Measurements from ENCODE around the gene LEFTY1. TPM values are rescaled to one million over a fixed set of nuclear protein-coding genes. Genes with fewer than 3 reads are reported as not detected.
"Not testable (repeated sequence)": the region's sequence is repeated elsewhere in the genome, so short reads cannot be mapped to it uniquely, and the experiment has no call there.

LEFTY1 gene, protein sequence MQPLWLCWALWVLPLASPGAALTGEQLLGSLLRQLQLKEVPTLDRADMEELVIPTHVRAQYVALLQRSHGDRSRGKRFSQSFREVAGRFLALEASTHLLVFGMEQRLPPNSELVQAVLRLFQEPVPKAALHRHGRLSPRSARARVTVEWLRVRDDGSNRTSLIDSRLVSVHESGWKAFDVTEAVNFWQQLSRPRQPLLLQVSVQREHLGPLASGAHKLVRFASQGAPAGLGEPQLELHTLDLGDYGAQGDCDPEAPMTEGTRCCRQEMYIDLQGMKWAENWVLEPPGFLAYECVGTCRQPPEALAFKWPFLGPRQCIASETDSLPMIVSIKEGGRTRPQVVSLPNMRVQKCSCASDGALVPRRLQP
- under 1 TPM in 1 of 4 donors, not detected in 3; 0.33 TPM for total RNA-seq

DNA sequence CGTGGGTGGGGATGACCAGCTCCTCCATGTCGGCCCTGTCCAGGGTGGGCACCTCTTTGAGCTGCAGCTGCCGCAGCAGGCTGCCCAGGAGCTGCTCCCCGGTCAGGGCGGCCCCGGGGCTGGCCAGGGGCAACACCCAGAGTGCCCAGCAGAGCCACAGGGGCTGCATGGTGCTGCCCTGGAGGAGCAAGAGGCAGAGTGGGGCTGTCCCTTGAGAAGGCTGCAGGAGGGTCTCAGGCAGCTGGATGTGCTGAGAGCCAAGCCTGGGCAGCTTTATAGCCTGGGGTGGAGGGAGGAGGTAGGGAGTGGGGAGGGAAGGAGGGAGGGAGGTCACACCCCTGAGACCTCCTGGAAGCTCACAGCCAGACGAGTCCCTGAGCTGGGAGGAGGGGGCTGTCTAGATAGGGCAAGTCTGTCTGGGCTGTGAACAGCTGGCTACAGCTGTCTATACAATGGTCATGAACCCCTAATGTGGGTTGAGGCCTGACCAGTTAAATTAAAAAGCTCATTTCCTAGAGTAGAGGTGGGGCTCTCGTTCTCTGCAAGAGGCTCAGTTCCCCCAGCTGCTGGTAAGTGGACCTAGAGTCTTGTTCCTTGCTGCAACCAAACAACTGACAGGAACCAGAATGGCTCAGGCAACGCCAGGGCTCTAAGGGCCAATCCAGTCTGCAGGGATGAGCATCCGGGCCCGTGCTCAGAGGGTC lies at the start of gene LEFTY1:
LEFTY1 (minus strand) TSS at position 249 of the 704 bp plus-strand sequence; CDS start at position 169, 80 bp downstream.
- no peak within 1 kb of the TSS for H3K27ac ChIP-seq (replicated peaks in 1 of 4)
- H3K4me1 ChIP-seq, result no peaks in the 10 kb centered on the region
- no peaks in the 10 kb centered on the region for H3K36me3 ChIP-seq
- DNase-seq (ENCODE audit: extremely low spot score), result no peak
- peaks cover 0 to 17% (median 0%) of the 10 kb centered on the region in 4 donors for H3K27me3 ChIP-seq
- intact Hi-C loops (cut with DNase I), result no loop called here
- no peak within 1 kb of the TSS for H3K4me3 ChIP-seq
- no peaks in the 10 kb centered on the region for H3K9me3 ChIP-seq
- WGBS, result 83% methylated on average over 6 of the region's 11 CpGs
- TF ChIP-seq EP300 (IDR thresholded peaks at IDR 0.05), result no peak
- no peak for TF ChIP-seq CTCF (IDR thresholded peaks at IDR 0.05)
- no peak for TF ChIP-seq POLR2A (IDR thresholded peaks at IDR 0.05; ENCODE audit: low read depth)
- no peak for TF ChIP-seq POLR2AphosphoS5 (IDR thresholded peaks at IDR 0.05)

- peaks cover 0 to 10% (median 0%) of the 10 kb centered on the region in 4 donors for H3K27me3 ChIP-seq
- no peak overlapping the region for H3K27ac ChIP-seq (replicated peaks in 1 of 4)
- peaks cover 15 to 30% (median 23%) of the 10 kb centered on the region in 4 donors for H3K4me1 ChIP-seq
- no peak for DNase-seq (ENCODE audit: extremely low spot score)
- intact Hi-C loops (cut with DNase I), result no loop called here
- H3K4me3 ChIP-seq, result no peak overlapping the region
- no peak for TF ChIP-seq CTCF (IDR thresholded peaks at IDR 0.05)
- no peak for TF ChIP-seq EP300 (IDR thresholded peaks at IDR 0.05)
- TF ChIP-seq POLR2AphosphoS5 (IDR thresholded peaks at IDR 0.05), result no peak
- TF ChIP-seq POLR2A (IDR thresholded peaks at IDR 0.05; ENCODE audit: low read depth), result no peak
- H3K36me3 ChIP-seq, result no peaks in the 10 kb centered on the region
- H3K9me3 ChIP-seq, result no peaks in the 10 kb centered on the region
- WGBS, result 94% methylated on average over 21 of the region's 21 CpGs
These were observed 48.4 kb upstream of the LEFTY1 start for GRCh38 chr1:225937048-225937968.

- DNase-seq (ENCODE audit: extremely low spot score), result no peak
These were observed 47.6 kb upstream of the LEFTY1 start for GRCh38 chr1:225936523-225936922.

GRCh38 chr1:225936086-225936485 lies 47.1 kb upstream of the LEFTY1 start:
- 89% methylated on average over 8 of the region's 8 CpGs for WGBS
- H3K9me3 ChIP-seq; DNase-seq (ENCODE audit: extremely low spot score); H3K27ac ChIP-seq (replicated peaks in 1 of 4); H3K36me3 ChIP-seq; H3K4me3 ChIP-seq; intact Hi-C loops (cut with DNase I): not testable (repeated sequence)
- Histone ChIP-seq H3K27me3 (peaks cover 0 to 10% (median 0%) of the 10 kb centered on the region in 4 donors), H3K4me1 (peaks cover 6 to 21% (median 12%) of the 10 kb centered on the region in 4 donors)

More at GRCh38 chr1:225936523-225936922, 47.6 kb upstream of the LEFTY1 start:
- peaks cover 0 to 10% (median 0%) of the 10 kb centered on the region in 4 donors for H3K27me3 ChIP-seq
- 76% methylated on average over 3 of the region's 3 CpGs for WGBS
- no peaks in the 10 kb centered on the region for H3K36me3 ChIP-seq
- H3K4me1 ChIP-seq, result peaks cover 10 to 25% (median 16%) of the 10 kb centered on the region in 4 donors
- no peak overlapping the region for H3K27ac ChIP-seq (replicated peaks in 1 of 4)
- no peak for TF ChIP-seq CTCF (IDR thresholded peaks at IDR 0.05)
- TF ChIP-seq EP300 (IDR thresholded peaks at IDR 0.05), result no peak
- TF ChIP-seq POLR2AphosphoS5 (IDR thresholded peaks at IDR 0.05), result no peak
- TF ChIP-seq POLR2A (IDR thresholded peaks at IDR 0.05; ENCODE audit: low read depth), result no peak
- H3K4me3 ChIP-seq, result no peak overlapping the region
- H3K9me3 ChIP-seq, result no peaks in the 10 kb centered on the region
- intact Hi-C loops (cut with DNase I), result no loop called here
